Measurements from ENCODE around the gene TGFBR2. TPM values are rescaled to one million over a fixed set of nuclear protein-coding genes. Genes with fewer than 3 reads are reported as not detected.

TGFBR2 gene
- total and polyA plus RNA-seq, 2 of the 13 experiments (the other 11 are each of a cell fraction or from before 2014, with no cell fraction given): 82.2 to 187 TPM

DNA sequence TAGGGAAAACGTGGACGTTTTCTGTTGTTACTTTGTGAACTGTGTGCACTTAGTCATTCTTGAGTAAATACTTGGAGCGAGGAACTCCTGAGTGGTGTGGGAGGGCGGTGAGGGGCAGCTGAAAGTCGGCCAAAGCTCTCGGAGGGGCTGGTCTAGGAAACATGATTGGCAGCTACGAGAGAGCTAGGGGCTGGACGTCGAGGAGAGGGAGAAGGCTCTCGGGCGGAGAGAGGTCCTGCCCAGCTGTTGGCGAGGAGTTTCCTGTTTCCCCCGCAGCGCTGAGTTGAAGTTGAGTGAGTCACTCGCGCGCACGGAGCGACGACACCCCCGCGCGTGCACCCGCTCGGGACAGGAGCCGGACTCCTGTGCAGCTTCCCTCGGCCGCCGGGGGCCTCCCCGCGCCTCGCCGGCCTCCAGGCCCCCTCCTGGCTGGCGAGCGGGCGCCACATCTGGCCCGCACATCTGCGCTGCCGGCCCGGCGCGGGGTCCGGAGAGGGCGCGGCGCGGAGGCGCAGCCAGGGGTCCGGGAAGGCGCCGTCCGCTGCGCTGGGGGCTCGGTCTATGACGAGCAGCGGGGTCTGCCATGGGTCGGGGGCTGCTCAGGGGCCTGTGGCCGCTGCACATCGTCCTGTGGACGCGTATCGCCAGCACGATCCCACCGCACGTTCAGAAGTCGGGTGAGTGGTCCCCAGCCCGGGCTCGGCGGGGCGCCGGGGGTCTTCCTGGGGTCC, at the start of gene TGFBR2 (continued):
- TF ChIP-seq SP5 (CRISPR knock-in tag; IDR thresholded peaks at IDR 0.05; ENCODE audit: borderline replicate concordance, low read depth) (peak; percentile 78; the same call in 1 of the 2 replicates), SKI (IDR thresholded peaks at IDR 0.05; ENCODE audit: partially characterized antibody) (peak; percentile 65), CEBPG (CRISPR knock-in tag; IDR thresholded peaks at IDR 0.05) (0 out of 2 replicates have a peak, but pooled peaks have one; percentile 13), SNAI1 (CRISPR knock-in tag; IDR thresholded peaks at IDR 0.05; ENCODE audit: borderline replicate concordance) (no peak), CENPX (CRISPR knock-in tag; IDR thresholded peaks at IDR 0.05) (no peak), ZNF761 (CRISPR knock-in tag; conservative IDR thresholded peaks at IDR 0.05) (0 out of 2 replicates have a peak, but pooled peaks have one; percentile 19), ZKSCAN5 (CRISPR knock-in tag; IDR thresholded peaks at IDR 0.05) (no peak), PPARG (CRISPR knock-in tag; conservative IDR thresholded peaks at IDR 0.05) (peak; percentile 87), TOPORS (CRISPR knock-in tag; IDR thresholded peaks at IDR 0.05) (peak; percentile 82), CAMTA2 (CRISPR knock-in tag; IDR thresholded peaks at IDR 0.05; ENCODE audit: borderline replicate concordance) (no peak), ZNF543 (CRISPR knock-in tag; IDR thresholded peaks at IDR 0.05) (peak; percentile 92), NCOA1 (CRISPR knock-in tag; IDR thresholded peaks at IDR 0.05) (no peak), NFE2L1 (CRISPR knock-in tag; IDR thresholded peaks at IDR 0.05; ENCODE audit: borderline replicate concordance) (no peak), POLR2AphosphoS5 (IDR thresholded peaks at IDR 0.05; ENCODE audit: low read depth, low read length) (peak; percentile 78), RNF2 (conservative IDR thresholded peaks at IDR 0.05; ENCODE audit: low read depth) (no peak), ZNF672 (CRISPR knock-in tag; IDR thresholded peaks at IDR 0.05) (no peak)
- TF ChIP-seq, protein P1, sequence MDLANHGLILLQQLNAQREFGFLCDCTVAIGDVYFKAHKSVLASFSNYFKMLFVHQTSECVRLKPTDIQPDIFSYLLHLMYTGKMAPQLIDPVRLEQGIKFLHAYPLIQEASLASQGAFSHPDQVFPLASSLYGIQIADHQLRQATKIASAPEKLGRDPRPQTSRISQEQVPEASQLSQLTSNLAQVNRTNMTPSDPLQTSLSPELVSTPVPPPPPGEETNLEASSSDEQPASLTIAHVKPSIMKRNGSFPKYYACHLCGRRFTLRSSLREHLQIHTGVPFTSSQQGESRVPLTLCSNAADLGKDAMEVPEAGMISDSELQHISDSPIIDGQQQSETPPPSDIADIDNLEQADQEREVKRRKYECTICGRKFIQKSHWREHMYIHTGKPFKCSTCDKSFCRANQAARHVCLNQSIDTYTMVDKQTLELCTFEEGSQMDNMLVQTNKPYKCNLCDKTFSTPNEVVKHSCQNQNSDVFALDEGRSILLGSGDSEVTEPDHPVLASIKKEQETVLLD (CRISPR knock-in tag; IDR thresholded peaks at IDR 0.05; ENCODE audit: low read depth): 0 out of 2 replicates have a peak, but pooled peaks have one; percentile 29
- TF ChIP-seq, protein P2, sequence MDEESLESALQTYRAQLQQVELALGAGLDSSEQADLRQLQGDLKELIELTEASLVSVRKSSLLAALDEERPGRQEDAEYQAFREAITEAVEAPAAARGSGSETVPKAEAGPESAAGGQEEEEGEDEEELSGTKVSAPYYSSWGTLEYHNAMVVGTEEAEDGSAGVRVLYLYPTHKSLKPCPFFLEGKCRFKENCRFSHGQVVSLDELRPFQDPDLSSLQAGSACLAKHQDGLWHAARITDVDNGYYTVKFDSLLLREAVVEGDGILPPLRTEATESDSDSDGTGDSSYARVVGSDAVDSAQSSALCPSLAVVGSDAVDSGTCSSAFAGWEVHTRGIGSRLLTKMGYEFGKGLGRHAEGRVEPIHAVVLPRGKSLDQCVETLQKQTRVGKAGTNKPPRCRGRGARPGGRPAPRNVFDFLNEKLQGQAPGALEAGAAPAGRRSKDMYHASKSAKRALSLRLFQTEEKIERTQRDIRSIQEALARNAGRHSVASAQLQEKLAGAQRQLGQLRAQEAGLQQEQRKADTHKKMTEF (CRISPR knock-in tag; IDR thresholded peaks at IDR 0.05): peak; percentile 77
- TF ChIP-seq, protein P3, sequence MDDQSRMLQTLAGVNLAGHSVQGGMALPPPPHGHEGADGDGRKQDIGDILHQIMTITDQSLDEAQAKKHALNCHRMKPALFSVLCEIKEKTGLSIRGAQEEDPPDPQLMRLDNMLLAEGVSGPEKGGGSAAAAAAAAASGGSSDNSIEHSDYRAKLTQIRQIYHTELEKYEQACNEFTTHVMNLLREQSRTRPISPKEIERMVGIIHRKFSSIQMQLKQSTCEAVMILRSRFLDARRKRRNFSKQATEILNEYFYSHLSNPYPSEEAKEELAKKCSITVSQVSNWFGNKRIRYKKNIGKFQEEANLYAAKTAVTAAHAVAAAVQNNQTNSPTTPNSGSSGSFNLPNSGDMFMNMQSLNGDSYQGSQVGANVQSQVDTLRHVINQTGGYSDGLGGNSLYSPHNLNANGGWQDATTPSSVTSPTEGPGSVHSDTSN (CRISPR knock-in tag; IDR thresholded peaks at IDR 0.05; ENCODE audit: borderline replicate concordance): peak; percentile 35; the same call in 1 of the 2 replicates
- TF ChIP-seq, protein P4, sequence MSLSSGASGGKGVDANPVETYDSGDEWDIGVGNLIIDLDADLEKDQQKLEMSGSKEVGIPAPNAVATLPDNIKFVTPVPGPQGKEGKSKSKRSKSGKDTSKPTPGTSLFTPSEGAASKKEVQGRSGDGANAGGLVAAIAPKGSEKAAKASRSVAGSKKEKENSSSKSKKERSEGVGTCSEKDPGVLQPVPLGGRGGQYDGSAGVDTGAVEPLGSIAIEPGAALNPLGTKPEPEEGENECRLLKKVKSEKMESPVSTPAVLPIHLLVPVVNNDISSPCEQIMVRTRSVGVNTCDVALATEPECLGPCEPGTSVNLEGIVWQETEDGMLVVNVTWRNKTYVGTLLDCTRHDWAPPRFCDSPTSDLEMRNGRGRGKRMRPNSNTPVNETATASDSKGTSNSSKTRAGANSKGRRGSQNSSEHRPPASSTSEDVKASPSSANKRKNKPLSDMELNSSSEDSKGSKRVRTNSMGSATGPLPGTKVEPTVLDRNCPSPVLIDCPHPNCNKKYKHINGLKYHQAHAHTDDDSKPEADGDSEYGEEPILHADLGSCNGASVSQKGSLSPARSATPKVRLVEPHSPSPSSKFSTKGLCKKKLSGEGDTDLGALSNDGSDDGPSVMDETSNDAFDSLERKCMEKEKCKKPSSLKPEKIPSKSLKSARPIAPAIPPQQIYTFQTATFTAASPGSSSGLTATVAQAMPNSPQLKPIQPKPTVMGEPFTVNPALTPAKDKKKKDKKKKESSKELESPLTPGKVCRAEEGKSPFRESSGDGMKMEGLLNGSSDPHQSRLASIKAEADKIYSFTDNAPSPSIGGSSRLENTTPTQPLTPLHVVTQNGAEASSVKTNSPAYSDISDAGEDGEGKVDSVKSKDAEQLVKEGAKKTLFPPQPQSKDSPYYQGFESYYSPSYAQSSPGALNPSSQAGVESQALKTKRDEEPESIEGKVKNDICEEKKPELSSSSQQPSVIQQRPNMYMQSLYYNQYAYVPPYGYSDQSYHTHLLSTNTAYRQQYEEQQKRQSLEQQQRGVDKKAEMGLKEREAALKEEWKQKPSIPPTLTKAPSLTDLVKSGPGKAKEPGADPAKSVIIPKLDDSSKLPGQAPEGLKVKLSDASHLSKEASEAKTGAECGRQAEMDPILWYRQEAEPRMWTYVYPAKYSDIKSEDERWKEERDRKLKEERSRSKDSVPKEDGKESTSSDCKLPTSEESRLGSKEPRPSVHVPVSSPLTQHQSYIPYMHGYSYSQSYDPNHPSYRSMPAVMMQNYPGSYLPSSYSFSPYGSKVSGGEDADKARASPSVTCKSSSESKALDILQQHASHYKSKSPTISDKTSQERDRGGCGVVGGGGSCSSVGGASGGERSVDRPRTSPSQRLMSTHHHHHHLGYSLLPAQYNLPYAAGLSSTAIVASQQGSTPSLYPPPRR (CRISPR knock-in tag; IDR thresholded peaks at IDR 0.05; ENCODE audit: borderline replicate concordance): peak; percentile 84
- TF ChIP-seq, protein P5, sequence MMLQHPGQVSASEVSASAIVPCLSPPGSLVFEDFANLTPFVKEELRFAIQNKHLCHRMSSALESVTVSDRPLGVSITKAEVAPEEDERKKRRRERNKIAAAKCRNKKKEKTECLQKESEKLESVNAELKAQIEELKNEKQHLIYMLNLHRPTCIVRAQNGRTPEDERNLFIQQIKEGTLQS (CRISPR knock-in tag; IDR thresholded peaks at IDR 0.05): peak; percentile 88

Data from HepG2 (cell line).